GM04503 (cell line): ENCODE measurements around the gene GAL.
"Not testable (repeated sequence)": the region's sequence is repeated elsewhere in the genome, so short reads cannot be mapped to it uniquely, and the experiment has no call there.

Source experiments
- DNase-seq: peaks from one replicate; pipeline ENCODE4 v3.0.0-alpha.2; 2012; ENCODE audit warnings: low read depth

GAL gene

GRCh38 chr11:68684385-68685356, at the start of gene GAL:
TSS of gene GAL (plus strand) at chr11:68684544. CDS start at chr11:68684924, 380 bp downstream.
- DNase-seq: no peak

- DNase-seq: not testable (repeated sequence)
These were observed 49.7 kb upstream of the GAL start for GRCh38 chr11:68634606-68635005.

GRCh38 chr11:68635172-68635571, 49.2 kb upstream of the GAL start:
- DNase-seq: not testable (repeated sequence)

GRCh38 chr11:68635883-68636282, 48.5 kb upstream of the GAL start:
- not testable (repeated sequence) for DNase-seq

GRCh38 chr11:68639322-68639721, 45.0 kb upstream of the GAL start:
- DNase-seq: not testable (repeated sequence)

- no peak for DNase-seq
These were observed 42.5 kb upstream of the GAL start for GRCh38 chr11:68641880-68642279.

- DNase-seq: no peak
These were observed 40.8 kb upstream of the GAL start for GRCh38 chr11:68643585-68643984.

- DNase-seq: no peak
These were observed 37.5 kb upstream of the GAL start for GRCh38 chr11:68646832-68647231.

- DNase-seq: no peak
These were observed 34.3 kb upstream of the GAL start for GRCh38 chr11:68649851-68650555.

GRCh38 chr11:68650801-68651200, 33.5 kb upstream of the GAL start:
- no peak for DNase-seq

- DNase-seq: no peak
These were observed 32.9 kb upstream of the GAL start for GRCh38 chr11:68651208-68651984.

GRCh38 chr11:68651985-68652682, 32.2 kb upstream of the GAL start:
- no peak for DNase-seq

- no peak for DNase-seq
These were observed 31.6 kb upstream of the GAL start for GRCh38 chr11:68652683-68653156.

- no peak for DNase-seq
These were observed 30.6 kb upstream of the GAL start for GRCh38 chr11:68653486-68654430.

GRCh38 chr11:68654978-68655377, 29.4 kb upstream of the GAL start:
- DNase-seq: no peak

GRCh38 chr11:68655406-68655805, 28.9 kb upstream of the GAL start:
- DNase-seq: no peak

GRCh38 chr11:68655806-68656205, 28.5 kb upstream of the GAL start:
- no peak for DNase-seq

GRCh38 chr11:68657021-68657780, 27.1 kb upstream of the GAL start:
- DNase-seq: no peak

GRCh38 chr11:68658097-68658496, 26.2 kb upstream of the GAL start:
- no peak for DNase-seq

- DNase-seq: no peak
These were observed 25.7 kb upstream of the GAL start for GRCh38 chr11:68658661-68659060.
